Measurements from ENCODE around the gene SPDYE3. TPM values are rescaled to one million over a fixed set of nuclear protein-coding genes. Genes with fewer than 3 reads are reported as not detected.
A peak's percentile ranks its signal among the peaks of the same experiment; 100 is the strongest.
"Not testable (repeated sequence)": the region's sequence is repeated elsewhere in the genome, so short reads cannot be mapped to it uniquely, and the experiment has no call there.

SPDYE3 gene
- total RNA-seq, 1 donor from 2014 or later, result not detected

GRCh38 chr7:100342765-100343164 is 35.3 kb downstream of the SPDYE3 start:
- H3K4me3 ChIP-seq, result no peak overlapping the region
- H3K27ac ChIP-seq (replicated peaks), result peak overlapping the region; percentile 50
- peaks cover 51% of the 10 kb centered on the region for H3K36me3 ChIP-seq
- H3K27me3 ChIP-seq (ENCODE audit: low read depth), result no peaks in the 10 kb centered on the region
- DNase-seq, result no peak
- peaks cover 46% of the 10 kb centered on the region for H3K4me1 ChIP-seq
- no peaks in the 10 kb centered on the region for H3K9me3 ChIP-seq (replicated peaks)
- TF ChIP-seq CTCF (IDR thresholded peaks at IDR 0.05; ENCODE audit: borderline replicate concordance), result no peak
- intact Hi-C loops (cut with micrococcal nuclease), result no loop called here

- Histone ChIP-seq H3K27ac (replicated peaks) (peak overlapping the region; percentile 65), H3K36me3 (peaks cover 54% of the 10 kb centered on the region), H3K4me1 (peaks cover 50% of the 10 kb centered on the region)
- H3K27me3 ChIP-seq (ENCODE audit: low read depth); H3K4me3 ChIP-seq; intact Hi-C loops (cut with micrococcal nuclease); H3K9me3 ChIP-seq (replicated peaks); DNase-seq: not testable (repeated sequence)
These were observed 36.6 kb downstream of the SPDYE3 start for GRCh38 chr7:100344124-100344559.

- H3K9me3 ChIP-seq (replicated peaks); DNase-seq; H3K27me3 ChIP-seq (ENCODE audit: low read depth); intact Hi-C loops (cut with micrococcal nuclease); H3K4me3 ChIP-seq: not testable (repeated sequence)
- peaks cover 56% of the 10 kb centered on the region for H3K36me3 ChIP-seq
- peak overlapping the region; percentile 65 for H3K27ac ChIP-seq (replicated peaks)
- peaks cover 50% of the 10 kb centered on the region for H3K4me1 ChIP-seq
- TF ChIP-seq CTCF (IDR thresholded peaks at IDR 0.05; ENCODE audit: borderline replicate concordance), result peak; percentile 46
These were observed 37.2 kb downstream of the SPDYE3 start for GRCh38 chr7:100344560-100345287.

GRCh38 chr7:100345288-100345672 is 37.8 kb downstream of the SPDYE3 start:
- TF ChIP-seq CTCF (IDR thresholded peaks at IDR 0.05; ENCODE audit: borderline replicate concordance), result peak; percentile 64
- Histone ChIP-seq H3K4me1 (peaks cover 50% of the 10 kb centered on the region), H3K36me3 (peaks cover 62% of the 10 kb centered on the region)
- H3K27me3 ChIP-seq (ENCODE audit: low read depth); H3K9me3 ChIP-seq (replicated peaks); H3K4me3 ChIP-seq; intact Hi-C loops (cut with micrococcal nuclease); H3K27ac ChIP-seq (replicated peaks): not testable (repeated sequence)
- peak; percentile 80 for DNase-seq

GRCh38 chr7:100346921-100347320 is 39.4 kb downstream of the SPDYE3 start:
- Histone ChIP-seq H3K4me1 (peaks cover 50% of the 10 kb centered on the region), H3K4me3 (no peak overlapping the region), H3K27ac (replicated peaks) (peak overlapping the region; percentile 55), H3K27me3 (ENCODE audit: low read depth) (no peaks in the 10 kb centered on the region), H3K36me3 (peaks cover 67% of the 10 kb centered on the region), H3K9me3 (replicated peaks) (no peaks in the 10 kb centered on the region)
- TF ChIP-seq CTCF (IDR thresholded peaks at IDR 0.05; ENCODE audit: borderline replicate concordance), result no peak
- intact Hi-C loops (cut with micrococcal nuclease), result no loop called here
- DNase-seq, result no peak

GRCh38 chr7:100348805-100349204 is 41.3 kb downstream of the SPDYE3 start:
- H3K9me3 ChIP-seq (replicated peaks), result no peaks in the 10 kb centered on the region
- no peaks in the 10 kb centered on the region for H3K27me3 ChIP-seq (ENCODE audit: low read depth)
- peaks cover 78% of the 10 kb centered on the region for H3K36me3 ChIP-seq
- DNase-seq, result no peak
- H3K4me3 ChIP-seq, result no peak overlapping the region
- no peak for TF ChIP-seq CTCF (IDR thresholded peaks at IDR 0.05; ENCODE audit: borderline replicate concordance)
- intact Hi-C loops (cut with micrococcal nuclease), result no loop called here
- H3K4me1 ChIP-seq, result peaks cover 31% of the 10 kb centered on the region
- peak overlapping the region; percentile 55 for H3K27ac ChIP-seq (replicated peaks)
